RCC 7860 (cell line): ENCODE measurements around the gene RTL10.

ENCODE experiments used
- DNase-seq: peaks from one replicate; pipeline ENCODE4 v3.0.0-alpha.2; 2015; ENCODE audit warnings: low spot score
- FAIRE-seq: peaks from 2 replicates; lab custom pipeline; 2012; peaks lifted over from hg19 to GRCh38; lab: Jason Lieb, UNC

Gene RTL10

GRCh38 chr22:19854778-19855503 is at the start of gene RTL10, which contains the start of gene GNB1L:
Gene RTL10 (minus strand): TSS chr22:19854874. CDS start chr22:19852261, 2,613 bp downstream.
Gene GNB1L (minus strand): TSS chr22:19854874. CDS start chr22:19821355, 33,519 bp downstream.
- no peak for FAIRE-seq
- DNase-seq = peak; percentile 88

- FAIRE-seq = no peak
- no peak for DNase-seq
Measured at GRCh38 chr22:19904174-19904856, 49.6 kb upstream of the RTL10 start.

GRCh38 chr22:19903513-19903912 is 48.8 kb upstream of the RTL10 start:
- no peak for FAIRE-seq
- no peak for DNase-seq

- DNase-seq (no peak), FAIRE-seq (no peak)
Measured at GRCh38 chr22:19903031-19903430, 48.4 kb upstream of the RTL10 start.

GRCh38 chr22:19902245-19902715 is 47.6 kb upstream of the RTL10 start:
- DNase-seq (no peak), FAIRE-seq (no peak)

- FAIRE-seq = no peak
- no peak for DNase-seq
Measured at GRCh38 chr22:19901577-19902244, 47.0 kb upstream of the RTL10 start.

- DNase-seq = no peak
Measured at GRCh38 chr22:19900707-19901436, 46.2 kb upstream of the RTL10 start.

GRCh38 chr22:19898831-19899567 is 44.3 kb upstream of the RTL10 start:
- FAIRE-seq = no peak

More at GRCh38 chr22:19900707-19901436, 46.2 kb upstream of the RTL10 start:
- FAIRE-seq = no peak

GRCh38 chr22:19898145-19898544 is 43.5 kb upstream of the RTL10 start:
- DNase-seq = no peak
- FAIRE-seq = no peak

More at GRCh38 chr22:19898831-19899567, 44.3 kb upstream of the RTL10 start:
- DNase-seq = no peak

GRCh38 chr22:19897726-19898125 is 43.1 kb upstream of the RTL10 start:
- DNase-seq (no peak), FAIRE-seq (no peak)

- no peak for FAIRE-seq
- no peak for DNase-seq
Measured at GRCh38 chr22:19896665-19897355, 42.1 kb upstream of the RTL10 start.

- no peak for FAIRE-seq
- no peak for DNase-seq
Measured at GRCh38 chr22:19895160-19895849, 40.6 kb upstream of the RTL10 start.

- DNase-seq (no peak), FAIRE-seq (no peak)
Measured at GRCh38 chr22:19893363-19893762, 38.7 kb upstream of the RTL10 start.

GRCh38 chr22:19892925-19893324 is 38.3 kb upstream of the RTL10 start:
- FAIRE-seq (no peak), DNase-seq (peak; percentile 73)

- FAIRE-seq (no peak), DNase-seq (no peak)
Measured at GRCh38 chr22:19892257-19892879, 37.7 kb upstream of the RTL10 start.

GRCh38 chr22:19891317-19892256 is 36.9 kb upstream of the RTL10 start:
- FAIRE-seq (peak; percentile 61), DNase-seq (peak; percentile 77)
